GM20000 (cell line): Measurements from ENCODE around the gene ADGRD1.

Experiments
- DNase-seq: peaks from one replicate; pipeline ENCODE4 v3.0.0; 2012; ENCODE audit warnings: low spot score
- CTCF ChIP-seq: IDR thresholded peaks from 2 replicates; pipeline ENCODE4 v1.5.1; 2012; ENCODE audit warnings: mild to moderate bottlenecking, control low read depth; ENCODE audit errors: extremely low read depth, missing control alignments

Gene ADGRD1

DNA sequence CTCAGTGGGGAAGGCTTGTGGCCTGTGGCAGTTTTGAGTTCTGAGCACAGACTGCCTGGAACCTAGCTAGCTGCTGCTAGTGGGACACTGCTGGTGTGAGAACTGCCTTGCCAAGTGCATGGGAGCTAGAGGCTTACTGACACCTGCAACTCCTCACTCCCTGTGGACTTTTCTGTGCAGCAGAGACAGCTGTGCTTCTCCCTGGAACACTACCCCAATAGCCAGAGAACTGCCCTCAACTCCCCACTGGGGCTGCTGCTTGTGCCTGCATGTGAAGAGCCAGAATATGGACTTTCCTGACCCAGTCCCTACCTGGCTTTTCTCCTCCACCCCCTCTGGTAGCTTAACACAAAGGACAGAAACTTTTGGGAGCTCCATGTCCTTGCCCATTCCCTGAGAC, 222.6 kb downstream of the ADGRD1 start:
- TF ChIP-seq CTCF: no peak

DNA sequence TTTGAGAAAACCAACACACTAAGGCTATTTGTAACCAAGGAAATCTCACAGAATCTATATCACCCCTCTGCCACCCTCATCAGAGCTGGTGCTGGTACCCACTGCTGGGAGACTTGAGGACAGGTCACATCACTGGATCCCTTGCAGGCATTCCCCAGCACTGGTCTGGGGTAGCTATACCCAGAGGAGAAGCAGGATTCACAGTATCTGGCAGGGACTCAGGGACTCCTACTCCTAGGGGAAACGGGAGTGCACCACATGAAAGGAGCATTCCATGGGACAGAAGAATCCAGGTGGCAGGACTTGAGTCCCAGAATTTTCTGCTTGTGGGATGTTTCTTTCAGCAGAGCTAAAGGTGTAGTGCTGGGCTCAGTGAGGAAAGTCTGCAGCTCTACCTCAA, 223.2 kb downstream of the ADGRD1 start:
- TF ChIP-seq CTCF: no peak
- no peak for DNase-seq

More for the DNA sequence above, 222.6 kb downstream of the ADGRD1 start:
- DNase-seq: no peak

DNA sequence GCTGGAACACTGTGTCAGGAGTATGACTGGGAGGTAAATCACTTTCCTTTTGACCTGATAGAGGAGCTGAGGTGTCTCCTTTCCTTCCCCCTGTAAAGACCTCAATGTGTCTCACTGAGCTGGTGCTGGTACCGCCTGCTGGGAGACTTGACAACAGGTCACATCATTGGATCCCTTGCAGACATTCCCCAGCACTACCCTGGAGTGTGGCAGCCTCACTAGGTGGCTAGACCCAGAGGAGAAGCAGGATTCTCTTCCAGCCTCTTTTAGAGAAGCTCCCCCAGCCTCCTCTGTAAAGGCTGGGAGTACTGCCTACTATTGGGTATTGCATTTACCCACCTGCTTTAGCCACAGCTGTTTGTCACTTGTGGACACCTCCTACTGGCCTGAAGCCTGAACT, 223.9 kb downstream of the ADGRD1 start:
- no peak for TF ChIP-seq CTCF

GRCh38 chr12:131187602-131188001, 233.9 kb downstream of the ADGRD1 start:
- DNase-seq: no peak
- TF ChIP-seq CTCF: no peak

More for the DNA sequence above, 223.9 kb downstream of the ADGRD1 start:
- no peak for DNase-seq

DNA sequence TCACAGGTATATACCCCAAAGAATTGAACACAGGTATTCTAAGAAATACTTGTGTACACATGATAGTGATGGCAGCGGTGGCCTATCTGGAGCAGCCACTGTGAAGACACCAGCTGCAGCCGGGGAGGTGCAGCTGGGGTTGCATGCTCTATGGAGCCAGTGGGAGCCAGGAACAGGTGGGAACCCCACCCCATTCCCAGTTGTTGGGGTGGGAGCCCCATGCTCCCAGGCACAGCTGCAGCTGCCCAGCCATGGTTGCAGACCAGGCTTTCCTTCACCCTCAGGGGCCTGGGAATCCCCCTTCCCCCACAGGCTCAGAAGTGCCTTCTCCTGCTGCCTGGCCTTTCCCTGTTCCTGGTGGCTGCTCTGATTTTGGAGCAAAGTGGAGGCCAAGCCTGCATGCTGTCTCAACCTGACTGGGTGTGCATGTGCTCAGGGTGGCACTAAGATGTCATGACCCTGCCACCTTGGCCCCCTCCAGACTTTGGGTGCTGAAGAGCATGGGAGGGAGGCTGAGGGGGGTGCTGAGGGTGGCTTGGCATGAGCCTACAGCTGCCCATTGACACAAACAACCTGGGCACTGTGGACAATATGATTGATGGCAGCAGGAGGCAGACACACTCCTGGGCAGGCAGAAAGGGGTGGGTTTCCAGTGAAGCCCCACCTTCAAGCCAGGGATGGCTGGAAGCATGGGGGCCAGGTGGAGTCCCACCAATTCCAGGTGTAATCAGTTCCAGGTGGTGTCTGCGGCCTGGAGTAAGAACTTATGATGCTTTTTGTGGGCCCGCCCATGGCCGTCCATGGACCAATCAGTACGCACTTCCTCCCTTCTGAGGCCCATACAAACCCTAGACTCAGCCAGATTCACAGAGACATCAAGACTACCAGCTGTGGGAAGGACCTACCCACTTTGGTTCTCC, 234.7 kb downstream of the ADGRD1 start:
- TF ChIP-seq CTCF: no peak
- DNase-seq: no peak

DNA sequence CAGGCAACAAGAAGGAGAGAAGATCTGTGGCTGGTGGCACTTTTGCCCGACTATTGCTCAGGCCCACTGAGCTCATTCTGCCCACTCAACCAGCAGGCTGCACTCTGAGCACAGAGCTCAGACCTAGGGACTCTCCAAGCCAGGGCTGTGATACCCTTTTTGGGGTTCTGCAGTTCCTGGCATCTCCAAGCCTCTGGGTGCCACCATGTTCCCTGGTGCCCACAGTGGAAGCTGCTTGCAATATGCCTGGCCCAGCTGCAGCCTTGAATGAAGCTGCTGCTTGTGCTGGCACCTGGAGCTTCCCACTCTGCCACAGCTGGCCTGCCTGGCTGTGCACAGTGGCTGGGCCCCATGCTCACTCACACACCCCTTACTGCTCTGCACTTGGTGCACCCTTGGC, 236.1 kb downstream of the ADGRD1 start:
- TF ChIP-seq CTCF: no peak
- no peak for DNase-seq

- DNase-seq: no peak
- no peak for TF ChIP-seq CTCF
Observed at GRCh38 chr12:131190965-131191364, 237.3 kb downstream of the ADGRD1 start.
